ENCODE results near the gene PATE4.

- TF ChIP-seq CTCF (IDR thresholded peaks at IDR 0.05; ENCODE audit: low read depth, low read length) (no peak), POLR2A (IDR thresholded peaks at IDR 0.05; ENCODE audit: extremely low read depth, insufficient read length) (no peak)
Measured at GRCh38 chr11:125881291-125881690, 48.2 kb downstream of the PATE4 start.
